Measurements from ENCODE around the gene LGR4. TPM values are rescaled to one million over a fixed set of nuclear protein-coding genes. Genes with fewer than 3 reads are reported as not detected.

Gene LGR4
- total and polyA plus RNA-seq, 3 donors from 2014 or later, result 33.0 to 120 (median 95.9) TPM

GRCh38 chr11:27414644-27415043 lies 57.9 kb downstream of the LGR4 start:
- WGBS, 2 donors, result 83 to 87% methylated on average over 3 of the region's 3 CpGs
- no peaks in the 10 kb centered on the region for H3K27me3 ChIP-seq
- DNase-seq, result no peak
- no peaks in the 10 kb centered on the region for H3K36me3 ChIP-seq (ENCODE audit: low read depth, missing control alignments)
- H3K27ac ChIP-seq, result no peak overlapping the region
- intact Hi-C loops (cut with DNase I; ENCODE audit: low total_unique reads), result no loop called here
- H3K9me3 ChIP-seq, result no peaks in the 10 kb centered on the region
- H3K4me1 ChIP-seq, result no peaks in the 10 kb centered on the region
- TF ChIP-seq POLR2A (IDR thresholded peaks at IDR 0.05), result no peak
- no peak for TF ChIP-seq CTCF (IDR thresholded peaks at IDR 0.05)
- H3K4me3 ChIP-seq, result no peak overlapping the region

GRCh38 chr11:27413218-27413617 lies 59.4 kb downstream of the LGR4 start:
- Histone ChIP-seq H3K27me3 (no peaks in the 10 kb centered on the region), H3K4me3 (no peak overlapping the region), H3K4me1 (peaks cover 4% of the 10 kb centered on the region), H3K9me3 (no peaks in the 10 kb centered on the region), H3K36me3 (ENCODE audit: low read depth, missing control alignments) (no peaks in the 10 kb centered on the region), H3K27ac (no peak overlapping the region)
- no peak for DNase-seq
- intact Hi-C loops (cut with DNase I; ENCODE audit: low total_unique reads), result no loop called here
- 93 to 94% methylated on average over 5 of the region's 5 CpGs for WGBS, 2 donors
- TF ChIP-seq POLR2A (IDR thresholded peaks at IDR 0.05), result no peak

- TF ChIP-seq POLR2A (IDR thresholded peaks at IDR 0.05) (no peak), CTCF (IDR thresholded peaks at IDR 0.05) (no peak)
- H3K4me1 ChIP-seq, result peaks cover 4% of the 10 kb centered on the region
- H3K36me3 ChIP-seq (ENCODE audit: low read depth, missing control alignments), result no peaks in the 10 kb centered on the region
- H3K9me3 ChIP-seq, result no peaks in the 10 kb centered on the region
- intact Hi-C loops (cut with DNase I; ENCODE audit: low total_unique reads), result no loop called here
- H3K4me3 ChIP-seq, result no peak overlapping the region
- no peak for DNase-seq
- no peak overlapping the region for H3K27ac ChIP-seq
- no peaks in the 10 kb centered on the region for H3K27me3 ChIP-seq
Measured at GRCh38 chr11:27412192-27412691, 60.3 kb downstream of the LGR4 start.

GRCh38 chr11:27411328-27411727 lies 61.3 kb downstream of the LGR4 start:
- Histone ChIP-seq H3K9me3 (no peaks in the 10 kb centered on the region), H3K27me3 (no peaks in the 10 kb centered on the region), H3K4me3 (no peak overlapping the region), H3K27ac (no peak overlapping the region), H3K36me3 (ENCODE audit: low read depth, missing control alignments) (no peaks in the 10 kb centered on the region), H3K4me1 (peaks cover 4% of the 10 kb centered on the region)
- DNase-seq, result no peak
- no peak for TF ChIP-seq POLR2A (IDR thresholded peaks at IDR 0.05)
- no peak for TF ChIP-seq CTCF (IDR thresholded peaks at IDR 0.05)
- intact Hi-C loops (cut with DNase I; ENCODE audit: low total_unique reads), result no loop called here

GRCh38 chr11:27410272-27410671 lies 62.3 kb downstream of the LGR4 start:
- intact Hi-C loops (cut with DNase I; ENCODE audit: low total_unique reads), result no loop called here
- Histone ChIP-seq H3K4me3 (no peak overlapping the region), H3K27me3 (no peaks in the 10 kb centered on the region), H3K9me3 (no peaks in the 10 kb centered on the region), H3K4me1 (peaks cover 9% of the 10 kb centered on the region), H3K27ac (no peak overlapping the region), H3K36me3 (ENCODE audit: low read depth, missing control alignments) (no peaks in the 10 kb centered on the region)
- no peak for TF ChIP-seq CTCF (IDR thresholded peaks at IDR 0.05)
- TF ChIP-seq POLR2A (IDR thresholded peaks at IDR 0.05), result no peak
- 98 to 100% methylated on average over 1 of the region's 1 CpG for WGBS, 2 donors
- DNase-seq, result no peak

All from testis (tissue), 3 donors.